Measurements from ENCODE around the gene EPS8L1.
"Not testable (repeated sequence)": the region's sequence is repeated elsewhere in the genome, so short reads cannot be mapped to it uniquely, and the experiment has no call there.

Gene EPS8L1

DNA sequence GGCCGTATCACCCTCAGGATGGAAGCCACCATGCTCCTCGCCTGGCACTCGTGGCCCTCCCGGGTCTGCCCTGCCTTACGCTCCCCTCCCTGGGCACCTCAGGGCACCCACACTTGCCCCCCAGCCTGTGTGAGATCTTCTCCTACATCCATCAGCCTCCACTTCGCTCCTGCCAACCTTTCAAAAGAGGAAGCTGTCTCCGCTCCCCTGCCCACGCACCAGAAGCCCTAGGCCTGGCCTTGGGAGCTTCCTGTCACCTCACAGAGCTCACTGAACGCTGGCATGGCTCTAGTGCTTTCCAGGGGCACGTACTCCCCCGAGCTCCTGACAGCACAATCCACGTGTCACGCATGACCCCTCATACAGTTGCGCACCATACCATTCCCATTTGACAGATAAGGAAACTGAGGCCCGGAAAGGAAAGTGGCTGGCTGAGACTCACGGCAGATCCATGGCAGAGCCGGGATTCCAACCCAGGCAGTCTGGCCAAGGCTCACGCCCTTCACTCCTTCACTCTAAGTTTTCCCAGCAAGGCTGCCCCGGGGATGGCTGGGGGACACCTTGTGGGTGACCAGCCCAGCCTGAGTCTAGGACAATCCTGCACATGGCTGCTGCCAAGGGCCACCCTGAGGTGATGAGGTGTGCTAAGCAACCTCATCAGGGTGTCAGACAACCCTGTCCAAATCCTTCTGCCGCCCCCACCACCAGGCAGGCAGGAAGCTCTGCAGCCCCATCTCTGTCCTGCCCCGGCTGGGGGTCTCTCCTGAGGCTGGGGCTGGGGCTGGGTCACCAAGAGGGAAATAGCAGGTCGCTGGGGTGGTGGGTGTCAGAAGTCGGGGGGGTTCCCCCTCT is 22.4 kb downstream of the EPS8L1 start:
- DNase-seq, result no peak

DNA sequence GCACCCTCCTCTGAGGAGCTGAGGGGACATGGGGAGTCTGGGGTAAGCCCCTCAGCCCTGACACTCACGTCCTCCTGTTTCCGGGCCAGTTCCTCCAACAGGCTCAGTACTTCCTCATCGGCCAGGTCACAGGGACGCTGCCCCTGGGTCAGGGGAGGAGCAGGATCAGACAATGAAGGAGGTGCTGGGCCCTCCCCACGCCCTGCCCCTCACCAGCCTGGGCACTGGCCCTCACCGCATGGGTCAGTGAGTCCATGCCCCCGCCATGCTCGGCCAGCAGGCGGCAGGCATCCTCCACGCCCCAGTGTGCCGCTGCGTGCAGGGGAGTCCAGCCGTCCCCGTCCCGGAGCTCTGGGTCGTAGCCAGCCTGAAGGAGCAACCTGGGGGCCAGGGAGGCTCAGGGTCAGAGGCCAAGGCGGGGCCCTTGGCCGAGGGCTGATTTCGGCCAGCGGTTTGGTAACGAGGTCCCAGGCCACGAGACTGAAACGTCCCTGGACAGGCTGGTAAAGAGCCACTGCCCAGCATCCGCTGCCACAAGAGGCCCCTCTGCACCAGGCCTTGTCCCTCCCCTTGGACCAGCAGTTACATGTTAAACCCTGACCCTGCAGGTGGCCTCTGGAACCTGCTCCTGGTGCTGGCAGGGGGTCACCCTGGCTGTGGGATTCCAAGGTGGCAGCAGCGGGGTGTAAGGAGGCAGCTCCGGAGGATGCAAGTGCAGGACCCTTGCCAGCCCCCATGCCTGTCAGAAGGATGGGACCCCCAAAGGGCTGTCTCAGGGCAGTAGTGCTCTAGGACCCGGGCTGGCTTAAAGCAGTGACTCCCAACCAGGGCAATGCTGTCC is 23.3 kb downstream of the EPS8L1 start:
- no peak for DNase-seq

DNA sequence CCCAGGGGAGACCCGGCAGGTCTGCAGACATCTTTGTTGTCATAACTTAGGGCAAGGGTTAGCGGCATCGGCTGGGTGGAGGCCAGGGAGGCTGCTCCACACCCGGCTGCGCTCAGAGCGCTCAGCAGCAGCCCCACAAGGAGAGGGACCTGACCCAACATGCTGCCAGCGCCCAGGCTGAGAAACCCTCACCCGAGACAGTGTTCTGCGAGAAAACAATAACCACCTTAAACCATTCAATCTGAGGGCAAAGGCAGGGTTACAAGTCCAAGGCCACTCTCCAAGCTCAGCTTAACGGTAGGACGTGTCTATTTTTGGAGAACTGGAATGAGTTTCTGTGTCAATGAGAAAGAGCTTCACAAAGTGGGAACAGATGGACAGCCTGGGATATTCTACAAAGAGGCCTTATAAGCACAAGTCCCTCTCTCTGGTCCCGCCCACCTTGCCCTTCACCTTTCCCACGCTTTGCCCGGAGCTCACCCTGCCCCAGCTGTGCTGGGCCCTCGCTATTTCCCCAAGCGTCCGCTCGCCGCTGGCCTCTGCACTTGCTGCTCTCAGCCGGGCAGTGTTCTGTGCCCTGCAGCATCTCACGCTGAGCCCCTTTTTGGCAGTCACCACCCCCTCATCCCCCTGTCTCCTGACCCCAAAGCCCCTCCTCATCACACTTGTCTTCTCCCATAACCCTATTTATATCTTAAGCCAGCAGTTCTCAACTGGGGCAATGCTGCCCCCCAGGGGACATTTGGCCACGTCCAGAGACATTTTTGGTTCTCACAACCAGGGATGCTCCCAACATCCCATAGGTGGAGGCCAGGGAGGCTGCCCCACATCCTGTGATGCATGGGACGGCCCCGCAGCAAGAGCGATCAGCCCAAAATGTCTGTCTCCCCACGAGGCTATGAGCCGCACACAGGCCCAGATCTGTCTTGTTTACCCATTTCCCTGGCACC is 24.2 kb downstream of the EPS8L1 start:
- no peak for DNase-seq

DNA sequence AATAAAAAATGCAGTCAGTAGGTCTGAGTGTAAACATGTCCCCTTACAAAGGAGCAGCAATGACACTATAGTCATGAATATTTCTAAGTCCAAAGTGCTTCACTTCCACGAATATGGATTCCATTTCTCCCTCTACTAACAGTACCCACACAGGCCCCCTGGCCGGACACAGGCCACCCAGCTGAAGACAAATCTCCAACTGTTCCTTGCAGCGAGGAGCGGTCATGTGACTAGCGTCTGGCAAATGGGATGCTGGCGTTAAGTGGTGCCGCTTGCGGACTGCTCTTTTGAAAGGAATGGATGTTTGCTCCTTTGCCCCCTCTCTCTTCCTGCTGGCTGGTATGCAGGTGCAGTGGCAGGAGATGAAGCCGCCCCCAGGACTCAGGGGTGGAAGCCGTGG is 25.6 kb downstream of the EPS8L1 start:
- DNase-seq, result no peak

DNA sequence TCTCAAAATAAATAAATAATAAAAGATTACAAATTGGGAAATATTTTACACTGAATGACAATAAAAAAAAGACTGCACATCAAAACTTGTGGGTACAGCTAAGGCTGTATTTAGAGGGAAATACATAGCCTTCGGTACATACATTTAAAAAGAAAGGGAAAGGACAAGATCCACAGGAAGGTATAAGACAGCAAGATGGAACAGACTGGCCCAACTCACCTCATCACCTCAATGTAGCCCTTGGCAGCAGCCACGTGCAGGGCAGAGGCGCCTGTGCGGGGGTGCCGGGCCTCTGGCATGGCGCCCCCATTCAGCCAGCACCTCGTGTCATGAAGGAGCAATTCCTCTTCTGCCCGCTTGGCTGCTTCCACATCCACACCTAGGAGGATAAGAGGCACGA is 27.5 kb downstream of the EPS8L1 start:
- no peak for DNase-seq

DNA sequence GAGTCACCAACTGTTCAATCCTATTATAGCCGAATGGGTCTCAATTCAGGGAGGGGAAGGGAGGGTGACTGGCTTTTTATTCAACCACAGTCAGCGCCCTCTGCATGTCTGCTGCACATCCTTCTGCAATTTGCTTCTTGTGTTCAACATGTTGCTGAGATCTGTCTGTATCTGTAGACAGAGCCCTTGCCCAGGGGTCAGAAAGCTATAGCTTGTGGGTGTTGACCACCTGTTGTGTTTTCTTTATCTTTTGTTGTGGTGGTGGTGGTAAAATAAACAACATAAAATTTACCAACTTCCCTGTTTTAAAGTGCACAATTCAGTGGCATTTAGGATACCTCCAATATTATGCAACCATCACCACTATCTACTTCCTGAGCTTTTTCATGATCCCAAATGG is 29.6 kb downstream of the EPS8L1 start:
- DNase-seq, result no peak

DNA sequence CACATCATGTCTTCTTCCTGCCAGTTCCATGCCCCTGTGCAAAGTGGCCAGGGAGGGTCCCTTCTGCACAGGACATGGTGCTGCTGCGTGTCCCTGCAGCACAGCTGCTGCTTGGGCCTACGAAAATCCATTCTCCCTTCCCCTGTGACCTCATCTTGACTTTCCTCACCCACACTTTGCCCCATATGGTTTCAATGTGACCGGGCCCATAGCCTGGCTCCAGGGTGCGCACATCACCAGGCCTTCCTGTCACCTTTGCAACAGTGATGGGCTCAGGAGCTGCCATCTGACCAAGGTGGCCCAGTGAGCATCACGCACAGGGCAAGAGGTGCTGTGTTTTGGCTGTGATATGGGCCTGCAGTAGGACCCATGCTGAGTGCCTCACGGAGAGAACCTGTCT is 30.9 kb downstream of the EPS8L1 start:
- no peak for DNase-seq

DNA sequence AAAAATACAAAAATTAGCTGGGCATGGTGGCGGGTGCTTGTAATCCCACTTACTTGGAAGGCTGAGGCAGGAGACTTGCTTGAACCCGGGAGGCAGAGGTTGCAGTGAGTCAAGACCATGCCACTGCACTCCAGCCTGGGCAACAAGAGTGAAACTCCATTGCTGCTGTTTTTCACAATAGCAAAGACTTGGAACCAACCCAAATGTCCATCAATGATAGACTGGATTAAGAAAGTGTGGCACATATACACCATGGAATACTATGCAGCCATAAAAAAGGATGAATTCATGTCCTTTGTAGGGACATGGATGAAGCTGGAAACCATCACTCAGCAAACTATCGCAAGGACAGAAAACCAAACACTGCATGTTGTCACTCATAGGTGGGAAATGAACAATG is 31.6 kb downstream of the EPS8L1 start:
- DNase-seq, result not testable (repeated sequence)

DNA sequence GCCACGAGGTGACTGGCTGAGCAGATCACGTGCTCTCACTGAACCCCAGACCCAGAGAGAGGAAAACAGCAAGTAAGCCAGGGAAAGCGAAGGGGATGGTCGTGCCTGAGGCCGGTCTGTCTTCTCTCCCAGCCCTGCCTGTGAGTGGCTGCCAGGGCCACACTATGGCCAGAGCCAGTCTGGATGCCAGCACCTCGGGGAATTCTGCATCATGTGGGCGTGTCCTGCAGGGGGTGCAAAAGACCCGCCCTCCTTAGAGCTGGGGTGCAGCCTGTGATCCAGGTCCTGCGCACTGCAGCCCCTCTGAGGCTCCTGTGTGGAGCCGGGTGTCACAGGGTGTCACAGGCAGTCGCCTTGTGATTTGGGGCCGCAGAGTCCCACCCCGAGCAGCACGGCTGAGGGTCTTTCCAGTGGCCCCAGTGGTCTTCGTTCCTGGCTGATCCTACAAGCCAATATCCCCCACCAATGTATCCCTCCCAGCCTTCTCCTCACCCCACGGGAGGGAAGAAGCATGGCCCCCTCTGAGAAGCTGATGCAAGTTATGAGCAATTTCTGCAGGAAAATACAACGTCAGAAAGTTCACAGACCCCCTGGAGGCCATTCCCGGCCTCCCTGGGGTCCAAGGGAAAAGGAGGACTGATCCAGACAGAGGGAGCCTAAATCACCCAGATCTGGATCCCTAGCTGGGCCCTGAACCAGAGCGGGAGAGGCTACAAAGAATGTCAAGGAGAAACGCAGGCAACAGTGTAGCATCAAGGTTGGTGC is 34.0 kb downstream of the EPS8L1 start:
- no peak for DNase-seq

DNA sequence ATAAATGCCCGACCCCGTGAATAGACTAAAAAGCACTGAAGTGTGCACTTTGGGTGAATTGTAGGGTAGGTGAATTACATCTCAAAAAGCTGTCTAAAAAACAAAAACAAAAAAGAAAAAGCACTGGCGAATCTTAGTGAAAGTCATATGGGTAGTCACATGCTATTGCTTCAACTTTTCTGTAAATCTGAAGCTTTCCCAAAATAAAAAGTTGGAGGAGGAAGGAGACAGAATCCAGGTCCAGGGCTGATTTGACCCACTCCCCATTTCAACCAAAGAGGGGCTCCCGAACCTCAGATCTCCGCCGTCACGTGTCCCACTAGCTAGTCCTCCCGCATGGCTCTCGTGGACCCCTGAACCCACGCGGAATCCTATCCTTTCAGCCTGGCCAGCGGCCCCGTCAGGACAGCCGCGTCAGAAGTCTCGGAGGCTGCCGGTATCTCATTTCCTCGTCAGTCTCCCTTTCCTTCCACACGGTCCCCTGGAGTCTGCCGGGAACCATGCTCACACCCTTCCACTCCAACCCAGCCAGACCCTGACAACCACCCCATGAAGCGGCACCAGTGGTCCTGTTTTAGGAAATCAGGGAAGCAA is 35.7 kb downstream of the EPS8L1 start:
- no peak for DNase-seq

DNA sequence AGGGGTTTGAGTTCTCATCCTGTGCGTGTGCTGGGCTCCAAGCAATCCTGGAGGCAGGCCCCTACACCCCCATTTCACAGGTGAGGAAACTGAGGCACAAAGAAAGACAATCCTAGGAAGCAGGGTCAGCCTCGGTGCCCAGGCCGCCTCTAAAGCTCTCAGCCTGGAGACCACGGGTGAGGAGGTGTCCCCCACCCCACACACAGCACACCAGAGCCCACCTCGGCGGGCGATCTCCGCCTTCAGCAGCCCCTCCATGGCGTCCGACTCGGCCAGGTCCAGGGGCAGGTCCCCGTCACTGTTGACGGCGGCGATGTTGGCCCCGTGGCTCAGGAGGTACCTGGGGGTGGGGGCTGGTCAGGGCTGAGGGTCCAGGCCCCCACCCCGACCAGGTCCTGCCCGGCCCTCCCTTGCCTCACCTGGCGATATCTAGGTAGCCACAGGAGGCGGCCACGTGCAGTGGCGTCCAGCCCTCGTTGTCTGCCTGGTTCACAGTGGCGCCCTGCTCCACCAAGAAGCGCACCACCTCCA is 36.6 kb downstream of the EPS8L1 start:
- no peak for DNase-seq

DNA sequence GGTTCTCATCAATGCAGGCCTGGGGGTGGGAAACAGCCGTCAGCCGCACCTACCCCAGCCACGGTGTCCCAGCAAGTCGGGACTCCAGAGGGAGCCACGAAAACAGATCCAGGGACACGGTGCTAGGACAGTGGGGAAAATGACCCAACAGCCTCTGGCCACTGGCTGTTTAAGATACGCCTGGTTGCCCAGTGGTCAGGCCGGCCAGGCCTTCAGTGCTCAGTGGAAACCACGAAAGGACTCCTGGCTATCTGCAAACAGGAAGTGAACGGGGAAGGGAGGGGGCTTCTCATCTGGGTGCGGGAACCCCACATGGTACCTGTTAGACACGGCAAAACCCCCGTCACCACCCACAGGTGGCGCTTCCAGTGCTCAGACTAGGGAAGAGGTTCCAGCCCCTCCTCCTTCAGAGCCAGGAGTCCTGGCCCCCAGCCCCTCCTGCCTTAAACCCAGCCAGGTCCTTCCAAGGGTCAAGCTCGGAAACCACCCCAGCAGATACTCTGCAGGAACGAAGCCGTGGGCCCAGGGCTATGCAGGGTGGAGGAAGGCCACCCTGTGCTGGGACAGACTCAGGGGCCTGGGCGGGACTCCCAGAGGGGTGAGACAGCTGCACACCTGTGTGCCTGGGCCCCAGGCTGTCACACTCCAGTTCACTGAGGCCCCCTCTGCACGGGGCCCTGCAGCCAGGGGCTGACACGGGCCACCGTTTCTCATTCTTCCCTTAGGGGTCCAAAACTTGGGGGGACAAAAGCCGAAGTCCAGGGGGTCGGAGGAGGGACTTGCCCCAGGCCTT is 37.3 kb downstream of the EPS8L1 start:
- no peak for DNase-seq

DNA sequence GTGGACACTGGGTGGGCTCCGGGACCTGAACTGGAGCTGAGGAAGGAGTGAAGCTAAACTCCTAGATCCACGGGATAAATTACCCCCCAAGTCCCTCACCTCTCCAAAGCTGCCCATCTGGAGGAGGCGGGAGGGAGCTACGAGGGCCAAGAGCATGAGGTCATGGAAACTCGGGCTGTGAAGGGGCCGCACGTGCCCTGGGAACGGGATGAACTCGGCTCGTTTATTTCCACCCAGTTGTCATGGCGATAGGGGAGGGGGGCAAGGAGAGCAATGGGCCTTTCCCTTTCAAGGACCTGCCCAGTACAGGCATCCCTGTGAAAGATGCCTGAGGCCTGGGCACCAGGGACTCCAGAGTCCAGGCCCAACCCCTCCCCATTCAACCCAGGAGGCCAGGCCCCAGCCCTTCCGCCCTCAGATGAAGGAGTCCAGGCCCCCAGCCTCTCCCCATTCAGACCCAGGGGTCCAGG is 37.9 kb downstream of the EPS8L1 start:
- DNase-seq, result no peak

DNA sequence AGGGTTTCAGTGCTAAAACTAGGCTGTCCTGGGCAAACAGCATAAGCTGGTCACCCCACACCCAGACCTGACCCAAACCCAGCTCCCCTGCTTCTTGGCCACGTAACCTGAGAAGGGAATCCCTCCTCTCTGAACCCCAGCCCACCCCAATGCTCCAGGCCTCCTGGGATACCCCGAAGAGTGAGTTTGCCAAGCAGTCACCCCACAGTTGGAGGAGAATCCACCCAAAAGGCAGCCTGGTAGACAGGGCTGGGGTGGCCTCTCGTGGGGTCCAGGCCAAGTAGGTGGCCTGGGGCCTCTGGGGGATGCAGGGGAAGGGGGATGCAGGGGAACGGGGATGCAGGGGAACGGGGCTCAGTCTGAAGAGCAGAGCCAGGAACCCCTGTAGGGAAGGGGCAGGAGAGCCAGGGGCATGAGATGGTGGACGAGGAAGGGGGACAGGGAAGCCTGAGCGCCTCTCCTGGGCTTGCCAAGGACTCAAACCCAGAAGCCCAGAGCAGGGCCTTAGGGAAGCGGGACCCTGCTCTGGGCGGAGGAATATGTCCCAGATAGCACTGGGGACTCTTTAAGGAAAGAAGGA is 39.0 kb downstream of the EPS8L1 start:
- DNase-seq, result no peak

DNA sequence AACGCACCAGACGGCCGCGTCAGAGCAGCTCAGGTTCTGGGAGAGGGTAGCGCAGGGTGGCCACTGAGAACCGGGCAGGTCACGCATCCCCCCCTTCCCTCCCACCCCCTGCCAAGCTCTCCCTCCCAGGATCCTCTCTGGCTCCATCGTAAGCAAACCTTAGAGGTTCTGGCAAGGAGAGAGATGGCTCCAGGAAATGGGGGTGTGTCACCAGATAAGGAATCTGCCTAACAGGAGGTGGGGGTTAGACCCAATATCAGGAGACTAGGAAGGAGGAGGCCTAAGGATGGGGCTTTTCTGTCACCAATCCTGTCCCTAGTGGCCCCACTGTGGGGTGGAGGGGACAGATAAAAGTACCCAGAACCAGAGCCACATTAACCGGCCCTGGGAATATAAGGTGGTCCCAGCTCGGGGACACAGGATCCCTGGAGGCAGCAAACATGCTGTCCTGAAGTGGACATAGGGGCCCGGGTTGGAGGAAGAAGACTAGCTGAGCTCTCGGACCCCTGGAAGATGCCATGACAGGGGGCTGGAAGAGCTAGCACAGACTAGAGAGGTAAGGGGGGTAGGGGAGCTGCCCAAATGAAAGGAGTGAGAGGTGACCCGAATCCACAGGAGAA is 39.9 kb downstream of the EPS8L1 start:
- DNase-seq, result no peak

DNA sequence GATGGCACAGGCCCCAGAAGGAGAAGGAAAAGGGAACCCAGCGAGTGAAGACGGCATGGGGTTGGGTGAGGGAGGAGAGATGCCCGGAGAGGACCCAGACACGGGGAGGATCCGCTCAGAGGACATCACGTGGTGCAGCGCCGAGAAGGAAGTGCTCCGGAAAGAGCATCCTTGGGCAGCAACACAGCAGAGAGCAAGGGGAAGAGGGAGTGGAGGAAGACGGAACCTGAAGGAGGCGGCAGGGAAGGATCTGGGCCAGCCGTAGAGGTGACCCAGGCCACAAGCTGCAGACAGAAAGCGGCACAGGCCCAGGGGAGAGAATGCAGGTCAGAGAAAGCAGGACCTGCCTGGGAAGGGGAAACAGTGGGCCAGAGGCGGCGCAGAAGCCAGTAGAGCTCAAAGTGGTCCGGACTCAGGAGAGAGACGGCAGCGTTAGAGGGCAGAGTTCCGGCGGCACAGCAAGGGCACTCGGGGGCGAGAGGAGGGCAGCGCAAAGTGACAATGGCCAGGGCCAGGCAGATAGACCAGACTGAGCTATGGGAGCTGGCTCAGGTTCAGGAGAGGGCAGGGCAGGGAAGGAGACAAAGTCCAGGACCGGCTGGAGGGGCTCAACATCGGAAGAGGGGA is 40.7 kb downstream of the EPS8L1 start:
- DNase-seq, result no peak

DNA sequence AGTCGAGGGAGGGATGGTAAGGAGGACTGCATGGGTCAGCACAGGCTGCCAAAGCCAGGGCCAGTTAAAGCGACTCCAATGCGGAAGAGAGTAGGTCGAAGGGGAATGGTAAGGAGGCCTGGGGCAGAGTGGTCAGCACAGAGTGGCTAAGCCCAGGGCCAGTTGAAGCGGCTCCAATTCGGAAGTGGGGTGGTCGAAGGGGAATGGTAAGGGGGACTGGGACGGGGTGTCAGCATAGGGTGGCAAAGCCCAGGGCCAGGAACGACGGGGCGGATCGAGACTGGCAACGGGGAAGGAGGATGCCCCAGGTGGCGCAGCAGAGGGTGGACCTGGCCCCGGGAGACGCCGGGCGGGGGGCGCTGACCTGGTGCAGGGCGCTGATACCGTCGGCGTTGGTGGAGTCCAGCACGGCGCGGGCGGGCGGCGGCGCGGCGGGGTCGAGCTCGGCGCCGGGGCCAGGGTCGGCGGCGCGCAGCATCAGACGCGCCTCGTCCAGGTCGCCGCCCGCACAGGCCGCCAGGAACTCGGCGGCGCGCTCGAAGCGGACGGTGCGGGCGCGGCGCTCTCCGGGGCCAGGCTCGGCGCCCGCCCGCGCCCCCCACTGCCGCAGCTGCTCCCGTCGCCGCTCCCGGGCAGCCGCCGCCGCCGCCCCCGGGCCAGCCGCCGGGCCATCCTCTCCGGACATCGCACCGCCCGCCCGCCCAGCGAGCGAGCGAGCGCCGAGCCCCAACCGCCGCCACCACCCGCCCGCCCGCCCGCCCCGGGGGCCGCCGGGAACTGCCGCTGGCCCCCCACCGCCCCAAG is 41.4 kb downstream of the EPS8L1 start, which contains the start of gene PPP1R12C:
Gene PPP1R12C, minus strand, starts transcription at position 779 of the 804 bp plus-strand sequence. Its CDS starts 94 bp downstream, at position 685.
- no peak for DNase-seq

All from NCI-H524 treated with DMSO at 0.1 percent for 48 hours (cell line).